ENCODE measurements around the gene UNC13C. TPM values are rescaled to one million over a fixed set of nuclear protein-coding genes. Genes with fewer than 3 reads are reported as not detected.

The UNC13C gene
- total RNA-seq, 1 experiment from 2014 or later, result not detected

DNA sequence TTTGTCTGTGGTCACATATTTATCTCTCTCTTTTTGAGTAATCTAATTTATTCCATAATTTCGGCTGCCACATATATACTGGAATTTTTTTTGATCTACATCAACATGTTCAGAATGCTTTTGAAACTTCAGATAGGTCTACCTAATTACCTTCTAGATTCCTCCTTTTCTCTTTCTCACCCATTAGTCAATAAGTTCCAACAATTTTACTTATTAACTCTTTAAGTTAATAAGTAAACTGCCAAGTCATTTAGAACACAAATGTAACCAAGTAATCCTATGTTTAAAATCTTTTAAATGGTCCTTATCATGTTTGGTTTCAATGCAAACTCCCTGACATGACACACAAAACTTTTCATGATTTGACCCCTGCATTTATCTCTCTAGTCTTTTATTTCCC lies 410.5 kb downstream of the UNC13C start:
- H3K4me2 ChIP-seq (ENCODE audit: low read length), result no peak overlapping the region
- H3K9me2 ChIP-seq (ENCODE audit: insufficient read depth), result no peaks in the 10 kb centered on the region
- no peaks in the 10 kb centered on the region for H4K20me1 ChIP-seq (ENCODE audit: insufficient read depth)
- H3K36me3 ChIP-seq (ENCODE audit: control insufficient read depth in 1 of 2, insufficient read depth in 2 of 2, low read length in 2 of 2), result no peaks in the 10 kb centered on the region
- BruUV-seq (replicated peaks), result no TSS peak
- intact Hi-C loops (cut with micrococcal nuclease), result no loop called here
- no peaks in the 10 kb centered on the region for H3K4me1 ChIP-seq (ENCODE audit: control insufficient read depth in 1 of 2, insufficient read depth in 2 of 2, low read length in 2 of 2)
- CTCF ChIA-PET, result no interaction called here
- no peaks in the 10 kb centered on the region for H3K79me2 ChIP-seq (ENCODE audit: insufficient read depth, low read length)
- no peaks in the 10 kb centered on the region for H3K27me3 ChIP-seq (ENCODE audit: insufficient read depth, low read length)
- RAD21 ChIA-PET (ENCODE audit: low non-redundant PET in 1 of 2, low total read pairs in 2 of 2, uncharacterized antibody in 2 of 2, unreplicated experiment in 2 of 2), result no interaction called here
- H3K4me3 ChIP-seq (replicated peaks in 1 of 2; ENCODE audit: low read depth in 1 of 2, low read length in 2 of 2), result no peak overlapping the region
- no peak overlapping the region for H3K27ac ChIP-seq (ENCODE audit: low read depth, low read length)
- H3K9ac ChIP-seq (ENCODE audit: low read length), result no peak overlapping the region
- no peak overlapping the region for H2AFZ ChIP-seq (ENCODE audit: low read depth, low read length, poor library complexity, severe bottlenecking)
- ATAC-seq (no peak), DNase-seq (ENCODE audit: low read depth, low spot score) (no peak)
- peaks cover 0 to 20% of the 10 kb centered on the region in 2 experiments; a peak in 2 of 4 replicates for H3K9me3 ChIP-seq (ENCODE audit: control insufficient read depth in 1 of 2, insufficient read depth in 1 of 2, low read depth in 1 of 2, low read length in 2 of 2)
- POLR2A ChIA-PET, result no interaction called here
- TF ChIP-seq, protein P1, sequence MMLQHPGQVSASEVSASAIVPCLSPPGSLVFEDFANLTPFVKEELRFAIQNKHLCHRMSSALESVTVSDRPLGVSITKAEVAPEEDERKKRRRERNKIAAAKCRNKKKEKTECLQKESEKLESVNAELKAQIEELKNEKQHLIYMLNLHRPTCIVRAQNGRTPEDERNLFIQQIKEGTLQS (IDR thresholded peaks at IDR 0.05), result no peak
- TF ChIP-seq YY1 (IDR thresholded peaks at IDR 0.05; ENCODE audit: extremely low read depth, insufficient replicate concordance, low read depth, low read length) (no peak), EGR1 (IDR thresholded peaks at IDR 0.05; ENCODE audit: low read depth) (no peak), FOSL1 (IDR thresholded peaks at IDR 0.05; ENCODE audit: low read depth) (no peak), POLR2AphosphoS5 (IDR thresholded peaks at IDR 0.05; ENCODE audit: low read depth, low read length) (no peak), REST (IDR thresholded peaks at IDR 0.05; ENCODE audit: low read depth) (no peak)
- TF ChIP-seq, protein P2, sequence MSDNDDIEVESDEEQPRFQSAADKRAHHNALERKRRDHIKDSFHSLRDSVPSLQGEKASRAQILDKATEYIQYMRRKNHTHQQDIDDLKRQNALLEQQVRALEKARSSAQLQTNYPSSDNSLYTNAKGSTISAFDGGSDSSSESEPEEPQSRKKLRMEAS (IDR thresholded peaks at IDR 0.05), result no peak

All from HCT116 (cell line).